Astrocyte of the cerebellum (primary cell): ENCODE data around the gene SLC19A1.
A peak's percentile ranks its signal among the peaks of the same experiment; 100 is the strongest.

ENCODE experiments used
- DNase-seq: peaks from one replicate; pipeline ENCODE4 v3.0.0-alpha.2; 2011; ENCODE audit warnings: low read depth
- H3K4me3 ChIP-seq: 2 replicates; pipeline ENCODE4 v1.5.1; 2011; ENCODE audit warnings: mild to moderate bottlenecking, low read depth, low read length, moderate library complexity
- in situ Hi-C: cut with HindIII; loops from 2 replicates; pipeline ENCODE4 v1.10.0; 2017; ENCODE audit warnings: low sequenced_read_pairs
- TF ChIP-seq, protein P1 (sequence below): IDR thresholded peaks from 2 replicates; pipeline ENCODE4 v1.5.1; 2012; ENCODE audit warnings: low read length, low read depth, moderate library complexity, mild to moderate bottlenecking; ENCODE audit errors: missing control alignments

Gene SLC19A1

DNA sequence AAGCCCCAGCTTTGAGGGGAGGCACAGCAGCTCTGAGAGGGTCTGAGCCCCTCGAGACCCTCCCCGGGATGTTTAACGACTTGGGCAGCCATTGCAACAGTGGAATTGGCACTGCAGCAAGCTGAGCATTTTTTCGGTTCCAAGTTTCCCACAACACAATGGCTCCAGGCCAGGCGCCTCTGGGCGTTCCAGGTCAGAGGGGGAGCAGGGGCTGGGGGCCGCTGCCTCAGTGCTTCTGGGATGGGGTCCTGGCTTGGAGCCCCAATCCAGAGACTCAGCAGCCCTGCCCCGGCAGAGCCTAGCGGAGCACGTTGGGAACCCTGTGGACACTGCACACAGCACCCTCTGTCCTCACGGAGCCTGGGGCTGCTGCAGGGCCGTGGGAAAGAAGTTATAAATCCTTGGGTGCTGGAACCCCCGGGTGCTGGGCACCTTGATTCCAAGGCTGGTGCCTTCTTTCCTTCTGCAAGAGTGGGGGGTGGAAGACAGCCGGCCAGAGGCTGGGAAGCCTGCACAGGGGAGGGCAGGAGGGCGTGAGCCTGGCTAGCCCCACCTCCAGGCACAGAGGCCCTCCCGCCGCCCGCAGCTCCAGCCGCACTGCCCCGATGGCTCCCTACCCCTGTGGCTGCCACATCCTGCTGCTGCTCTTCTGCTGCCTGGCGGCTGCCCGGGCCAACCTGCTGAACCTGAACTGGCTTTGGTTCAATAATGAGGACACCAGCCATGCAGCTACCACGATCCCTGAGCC, 87.1 kb downstream of the SLC19A1 start:
- H3K4me3 ChIP-seq: peak overlapping the region; percentile 18
- TF ChIP-seq, protein P1, sequence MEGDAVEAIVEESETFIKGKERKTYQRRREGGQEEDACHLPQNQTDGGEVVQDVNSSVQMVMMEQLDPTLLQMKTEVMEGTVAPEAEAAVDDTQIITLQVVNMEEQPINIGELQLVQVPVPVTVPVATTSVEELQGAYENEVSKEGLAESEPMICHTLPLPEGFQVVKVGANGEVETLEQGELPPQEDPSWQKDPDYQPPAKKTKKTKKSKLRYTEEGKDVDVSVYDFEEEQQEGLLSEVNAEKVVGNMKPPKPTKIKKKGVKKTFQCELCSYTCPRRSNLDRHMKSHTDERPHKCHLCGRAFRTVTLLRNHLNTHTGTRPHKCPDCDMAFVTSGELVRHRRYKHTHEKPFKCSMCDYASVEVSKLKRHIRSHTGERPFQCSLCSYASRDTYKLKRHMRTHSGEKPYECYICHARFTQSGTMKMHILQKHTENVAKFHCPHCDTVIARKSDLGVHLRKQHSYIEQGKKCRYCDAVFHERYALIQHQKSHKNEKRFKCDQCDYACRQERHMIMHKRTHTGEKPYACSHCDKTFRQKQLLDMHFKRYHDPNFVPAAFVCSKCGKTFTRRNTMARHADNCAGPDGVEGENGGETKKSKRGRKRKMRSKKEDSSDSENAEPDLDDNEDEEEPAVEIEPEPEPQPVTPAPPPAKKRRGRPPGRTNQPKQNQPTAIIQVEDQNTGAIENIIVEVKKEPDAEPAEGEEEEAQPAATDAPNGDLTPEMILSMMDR: no peak
- in situ Hi-C loops: loop anchor here (25.0 kb wide), 1 partner anchor 118 kb away; no protein-coding TSS in a partner anchor
- DNase-seq: no peak

DNA sequence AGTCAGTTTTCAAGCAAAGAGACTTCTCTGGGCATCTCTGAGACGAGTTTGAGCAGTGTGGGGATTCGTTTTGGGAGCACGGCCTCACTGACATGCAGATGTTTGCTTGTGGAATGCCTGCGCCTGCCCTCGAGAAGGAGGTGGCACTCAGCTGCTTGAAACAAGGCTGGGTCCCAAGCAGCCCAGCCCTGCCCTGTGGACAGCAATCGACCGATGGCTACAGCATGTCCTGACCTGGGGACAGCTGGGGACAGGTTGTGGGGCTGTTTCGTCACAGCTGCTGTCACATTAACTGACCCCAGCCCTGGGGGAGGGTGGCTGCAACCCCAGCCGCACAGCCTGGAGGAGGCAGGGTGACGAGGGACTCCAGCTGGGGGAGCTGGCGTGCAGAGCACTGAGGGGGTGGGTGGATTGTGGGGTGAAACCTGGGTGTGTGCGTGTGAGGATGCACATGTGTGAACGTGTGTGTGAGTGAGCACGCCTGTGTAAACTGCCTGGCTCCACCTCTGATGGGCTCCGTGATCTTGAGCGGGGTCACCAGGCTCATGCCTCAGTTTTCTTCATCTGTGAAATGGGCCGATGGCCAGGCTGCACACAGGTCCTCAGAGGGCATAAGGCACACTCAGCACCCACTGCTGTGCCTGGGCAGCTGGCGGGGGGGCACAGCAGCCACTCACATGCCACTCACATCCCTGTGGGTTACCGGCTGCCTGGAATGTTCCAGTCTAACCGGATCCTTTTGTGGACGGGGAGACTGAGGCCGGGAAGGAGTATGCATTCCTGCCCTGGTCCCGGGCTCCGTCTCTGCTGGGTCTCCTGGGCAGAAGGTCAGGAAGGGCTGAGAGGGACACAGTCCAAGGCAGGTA, 87.9 kb downstream of the SLC19A1 start:
- H3K4me3 ChIP-seq: no peak overlapping the region
- in situ Hi-C loops: loop anchor here (25.0 kb wide), 1 partner anchor 117 kb away; no protein-coding TSS in a partner anchor
- TF ChIP-seq, protein P1: no peak
- DNase-seq: no peak

DNA sequence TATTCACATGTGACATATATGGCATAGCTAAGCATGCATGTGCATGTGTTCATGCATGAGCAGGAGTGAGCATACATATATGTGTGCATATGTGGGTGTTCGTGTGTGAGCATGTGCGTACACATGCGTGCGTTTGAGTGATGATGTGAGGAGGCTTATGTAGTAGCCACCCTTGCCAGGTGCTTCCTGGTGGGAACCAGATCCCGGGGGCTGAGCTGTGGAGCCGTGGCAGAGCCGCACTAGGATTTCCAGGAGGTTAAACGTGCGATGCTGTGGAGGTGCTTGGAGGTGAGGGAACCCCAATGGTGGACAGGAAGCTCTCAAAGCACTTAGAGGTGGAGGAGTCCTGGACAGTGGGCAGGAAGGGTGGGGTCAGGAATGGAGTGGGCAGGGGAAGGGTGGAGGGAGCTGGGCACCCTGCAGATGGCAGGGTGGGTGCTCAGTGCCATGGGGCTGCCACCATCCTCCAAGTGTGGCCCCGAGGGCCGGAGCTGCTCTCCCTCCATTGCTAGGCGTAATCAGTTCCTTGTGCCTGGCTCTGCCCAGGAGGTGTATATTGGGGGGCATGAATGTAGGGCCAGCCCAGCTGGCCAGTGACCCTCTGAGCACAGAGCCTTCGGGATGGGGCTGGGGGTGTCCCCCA, 88.8 kb downstream of the SLC19A1 start:
- no peak for DNase-seq
- TF ChIP-seq, protein P1: no peak
- H3K4me3 ChIP-seq: no peak overlapping the region
- in situ Hi-C loops: loop anchor here (25.0 kb wide), 1 partner anchor 116 kb away; no protein-coding TSS in a partner anchor

DNA sequence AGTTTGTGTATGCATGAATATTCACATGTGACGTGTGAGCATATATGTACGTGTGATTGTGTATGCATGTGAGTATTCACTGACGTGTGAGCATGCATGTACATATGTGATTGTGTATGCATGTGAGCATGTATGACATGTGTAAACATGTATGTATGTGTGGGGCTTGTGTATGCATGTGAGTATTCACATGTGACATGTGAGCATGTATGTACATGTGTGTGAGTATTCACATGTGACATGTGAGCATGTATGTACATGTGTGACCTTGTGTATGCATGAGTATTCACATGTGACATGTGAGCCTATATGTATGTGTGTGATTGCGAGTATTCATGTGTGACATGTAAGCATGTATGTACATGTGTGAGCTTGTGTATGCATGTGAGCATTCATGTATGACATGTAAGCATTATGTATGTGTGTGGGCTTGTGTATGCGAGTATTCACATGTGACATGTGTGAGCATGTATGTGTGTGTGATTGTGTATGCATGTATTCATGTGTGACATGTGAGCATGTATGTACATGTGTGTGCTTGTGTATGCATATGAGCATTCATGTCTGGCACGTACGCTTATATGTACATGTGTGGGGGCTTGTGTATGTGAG, 89.4 kb downstream of the SLC19A1 start:
- TF ChIP-seq, protein P1: no peak
- no peak for DNase-seq
- no peak overlapping the region for H3K4me3 ChIP-seq
- in situ Hi-C loops: loop anchor here (25.0 kb wide), 1 partner anchor 116 kb away; no protein-coding TSS in a partner anchor

DNA sequence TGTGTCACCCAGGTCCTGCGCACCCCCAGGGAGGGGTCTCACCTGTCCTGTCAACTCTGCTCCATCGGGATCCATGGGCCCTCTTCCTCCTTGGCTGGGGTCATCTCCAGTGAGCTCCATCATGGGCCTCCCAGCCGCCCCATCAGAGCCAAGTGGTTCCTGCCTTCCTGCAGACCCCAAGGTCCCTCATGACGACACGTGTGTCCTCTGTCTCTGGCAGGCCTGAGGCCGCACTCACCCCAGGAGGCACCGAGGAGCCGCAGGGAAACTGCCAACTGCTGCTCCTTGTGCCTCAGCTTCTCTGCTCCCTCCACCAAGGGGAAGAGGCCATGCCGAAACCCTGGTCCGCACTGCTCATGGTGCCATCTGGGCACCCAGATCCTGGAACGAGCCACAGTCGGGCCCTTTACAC, 90.5 kb downstream of the SLC19A1 start:
- in situ Hi-C loops: loop anchor here (25.0 kb wide), 1 partner anchor 114 kb away; no protein-coding TSS in a partner anchor
- H3K4me3 ChIP-seq: no peak overlapping the region
- TF ChIP-seq, protein P1: no peak
- DNase-seq: no peak
